Activated CD4-positive, alpha-beta T cell treated with anti-CD3 and anti-CD28 coated beads for 36 hours (primary cell): ENCODE data around the gene SKA3. TPM values are rescaled to one million over a fixed set of nuclear protein-coding genes. Genes with fewer than 3 reads are reported as not detected.
"Not testable (repeated sequence)": the region's sequence is repeated elsewhere in the genome, so short reads cannot be mapped to it uniquely, and the experiment has no call there.

ENCODE experiments used
- ATAC-seq: fragments of 200-7000 bp; cut with Tn5 transposase; one replicate; pipeline ENCODE4 v1.10.0; 2021; ENCODE audit warnings: mild to moderate bottlenecking, moderate library complexity
- CTCF ChIA-PET: fragments of 350-600 bp; sonication (Branson Sonifier 250); formaldehyde crosslinking; loops from one replicate; lab custom pipeline; 2021; ENCODE audit warnings: antibody characterized with exemption; lab: Charles Lee
- POLR2A ChIA-PET: fragments of 350-600 bp; sonication (Branson Sonifier 250); formaldehyde crosslinking; loops from one replicate; lab custom pipeline; 2021; ENCODE audit warnings: antibody characterized with exemption, inconsistent platforms; lab: Charles Lee
- DNase-seq: peaks from one replicate; pipeline ENCODE4 v3.0.0-alpha.2; 2020
- H3K27ac Mint-ChIP-seq: one replicate; pipeline ENCODE4 v1.8.0; 2021; ENCODE audit warnings: mixed read lengths
- H3K27me3 Mint-ChIP-seq: one replicate; pipeline ENCODE4 v1.8.0; 2021; ENCODE audit warnings: mixed read lengths
- H3K36me3 Mint-ChIP-seq: one replicate; pipeline ENCODE4 v1.8.0; 2021; ENCODE audit warnings: low read depth, mixed read lengths
- H3K4me1 Mint-ChIP-seq: one replicate; pipeline ENCODE4 v1.8.0; 2021; ENCODE audit warnings: mixed read lengths
- H3K4me3 Mint-ChIP-seq: one replicate; pipeline ENCODE4 v1.8.0; 2021; ENCODE audit warnings: mild to moderate bottlenecking, moderate library complexity, mixed read lengths
- H3K9me3 Mint-ChIP-seq: one replicate; pipeline ENCODE4 v1.8.0; 2021; ENCODE audit warnings: low read depth, mixed read lengths
- intact Hi-C, 2 experiments: fragments of 100-400 bp; cut with DNase I in 1 of 2; cut with micrococcal nuclease in 1 of 2; formaldehyde crosslinking; loops; one replicate each; pipeline versions ENCODE4 v1.14.2 to v1.15.1; 2022 to 2024; cut with DNase I, micrococcal nuclease
- total RNA-seq, 2 experiments: library from RNA; stranded (reverse); gene quantifications; one replicate each; pipeline ENCODE4 v1.2.3, GENCODE V29; 2021

Gene SKA3
- 10 to 100 TPM; 40.7 to 53.7 TPM for total RNA-seq

DNA sequence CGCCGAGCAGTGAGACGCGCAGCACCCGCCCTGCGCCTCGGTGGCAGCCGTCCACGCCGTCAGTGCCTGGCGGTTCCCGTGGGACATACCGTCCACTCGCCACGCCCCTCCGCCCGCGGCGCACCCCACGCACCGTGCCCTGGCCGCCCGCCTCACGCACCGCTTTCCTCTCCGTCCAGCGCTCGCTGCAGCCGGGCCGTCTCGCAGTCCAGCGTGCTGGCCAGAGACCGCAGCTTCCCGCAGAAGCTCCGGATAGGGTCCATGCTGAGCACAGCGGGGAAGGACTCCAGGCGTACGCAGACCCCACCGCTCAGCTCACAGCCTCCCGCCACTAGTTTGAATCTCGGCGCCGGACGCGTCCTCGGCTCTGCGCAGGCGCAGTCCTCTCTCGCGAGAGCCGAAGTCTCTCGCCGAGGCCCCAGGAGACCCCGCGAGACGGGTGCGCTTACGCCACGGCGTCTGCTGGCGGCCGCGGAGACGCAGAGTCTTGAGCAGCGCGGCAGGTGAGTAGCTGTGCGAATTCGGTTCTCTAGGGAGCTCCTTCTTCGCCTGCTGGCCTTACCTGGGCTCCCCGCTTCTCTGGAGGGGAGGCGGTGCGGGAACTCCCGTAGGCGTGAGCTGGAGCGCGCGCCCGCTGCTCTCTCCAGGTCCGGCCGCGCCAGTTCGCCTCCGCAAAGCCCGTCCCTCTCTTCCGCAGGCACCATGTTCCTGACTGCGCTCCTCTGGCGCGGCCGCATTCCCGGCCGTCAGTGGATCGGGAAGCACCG is at the start of gene SKA3, which contains the start of gene MRPL57:
TSS of gene SKA3 (minus strand) at position 338 of the 767 bp plus-strand sequence. CDS start at position 263, 75 bp downstream.
TSS of gene MRPL57 (plus strand) at position 444 of the 767 bp plus-strand sequence. CDS start at position 703, 259 bp downstream.
- intact Hi-C loops: loop anchor here (1.0 to 10.0 kb wide), 14 partner anchors 66 to 472 kb away; partner anchors contain the start of genes EEF1AKMT1 (in 1 of the 2), IL17D (in 1 of the 2), XPO4 (in 1 of the 2) and ZDHHC20 (in 1 of the 2)
- Mint-ChIP-seq H3K27me3 (no peaks in the 10 kb centered on the region), H3K27ac (peak within 1 kb of the TSS; percentile 97), H3K4me3 (peak within 1 kb of the TSS; percentile 98), H3K4me1 (peaks cover 20% of the 10 kb centered on the region), H3K9me3 (no peaks in the 10 kb centered on the region), H3K36me3 (peaks cover 25% of the 10 kb centered on the region)
- peak; percentile 96 for DNase-seq
- ATAC-seq: peak; percentile 96
- POLR2A ChIA-PET: interaction anchor here (0.6 to 1.7 kb wide), 13 partner anchors 29 to 427 kb away, joined by 3 to 8 read pairs (median 3); partner anchors contain the start of genes EEF1AKMT1 and MICU2
- CTCF ChIA-PET: interaction anchor here (1.0 to 2.4 kb wide), 7 partner anchors 9 to 301 kb away, joined by 3 to 15 read pairs (median 4); no protein-coding TSS in a partner anchor

DNA sequence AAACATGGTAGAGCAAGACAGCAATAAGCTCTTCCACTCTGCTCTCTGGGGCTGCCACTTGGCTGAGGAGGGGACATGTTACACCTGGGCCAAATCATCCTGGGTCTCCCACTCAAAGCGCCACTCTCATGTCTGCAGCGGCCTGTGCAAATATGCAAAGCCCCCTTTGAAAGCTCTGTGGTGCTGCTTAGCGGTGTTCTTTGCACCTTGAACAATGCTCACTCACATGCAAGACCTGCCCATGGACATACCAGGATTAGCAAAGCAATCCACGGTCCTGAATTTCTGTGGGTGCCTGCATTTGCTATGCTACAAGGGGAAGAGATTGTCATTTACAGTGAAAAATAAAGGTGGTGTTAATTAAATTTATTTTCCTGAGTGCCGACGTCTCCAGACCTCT is 48.7 kb upstream of the SKA3 start:
- ChIA-PET POLR2A (interaction anchor here (0.6 kb wide), 1 partner anchor 37 kb away, joined by 5 read pairs; no protein-coding TSS in a partner anchor), CTCF (no interaction called here)
- Mint-ChIP-seq H3K9me3 (peaks cover 6% of the 10 kb centered on the region), H3K4me3 (no peak overlapping the region), H3K36me3 (no peaks in the 10 kb centered on the region), H3K27ac (no peak overlapping the region), H3K4me1 (no peaks in the 10 kb centered on the region), H3K27me3 (no peaks in the 10 kb centered on the region)
- ATAC-seq (no peak), DNase-seq (no peak)
- intact Hi-C loops: no loop called here

DNA sequence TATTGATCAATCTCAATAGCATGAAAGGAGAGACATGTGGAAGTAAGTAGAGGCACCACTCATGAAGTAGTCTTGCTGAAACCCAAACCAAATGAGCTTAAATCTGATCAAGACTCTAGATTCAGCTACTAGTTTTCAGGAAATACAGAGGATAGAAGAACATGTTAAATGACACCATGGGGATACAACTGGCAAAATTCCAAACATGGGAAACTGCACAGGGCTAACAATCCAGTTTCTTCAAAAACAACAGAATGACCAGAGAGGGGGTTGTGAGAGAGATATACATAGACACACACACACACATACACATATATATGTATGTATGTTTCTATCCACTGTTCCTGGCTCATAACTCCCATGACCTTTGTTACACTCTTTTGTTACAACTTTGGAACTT is 44.9 kb upstream of the SKA3 start:
- Mint-ChIP-seq H3K36me3 (no peaks in the 10 kb centered on the region), H3K27me3 (no peaks in the 10 kb centered on the region), H3K4me1 (peaks cover 17% of the 10 kb centered on the region), H3K9me3 (peaks cover 6% of the 10 kb centered on the region), H3K27ac (no peak overlapping the region), H3K4me3 (no peak overlapping the region)
- intact Hi-C loops: no loop called here
- ChIA-PET POLR2A (interaction anchor here (0.6 kb wide), 1 partner anchor 46 kb away, joined by 10 read pairs; no protein-coding TSS in a partner anchor), CTCF (interaction anchor here (1.1 kb wide), 1 partner anchor 17 kb away, joined by 3 read pairs; no protein-coding TSS in a partner anchor)
- ATAC-seq (no peak), DNase-seq (no peak)

DNA sequence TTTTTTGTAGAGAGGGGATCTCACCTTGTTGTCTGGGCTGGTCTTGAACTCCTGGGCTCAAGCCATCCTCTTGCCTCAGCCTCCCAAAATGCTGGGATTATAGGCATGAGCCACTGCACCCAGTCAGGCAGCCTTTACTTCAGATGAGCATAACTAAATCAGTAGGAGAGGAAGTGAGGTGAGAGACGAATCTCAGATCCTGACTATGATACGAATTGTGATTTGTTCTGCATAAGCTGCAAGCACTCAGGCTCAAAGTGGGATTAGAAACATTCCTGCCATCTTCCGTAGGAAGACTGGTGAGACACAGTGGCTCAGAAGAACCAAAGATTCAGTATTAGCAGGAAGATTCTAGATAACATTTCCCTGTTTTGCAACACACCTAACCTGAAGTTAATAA is 43.4 kb upstream of the SKA3 start:
- intact Hi-C loops, H3K9me3 Mint-ChIP-seq, H3K27me3 Mint-ChIP-seq, H3K36me3 Mint-ChIP-seq, H3K27ac Mint-ChIP-seq, H3K4me3 Mint-ChIP-seq, CTCF ChIA-PET, ATAC-seq, DNase-seq: not testable (repeated sequence)
- peaks cover 17% of the 10 kb centered on the region for H3K4me1 Mint-ChIP-seq
- POLR2A ChIA-PET: interaction anchor here (1.8 kb wide), 1 partner anchor 44 kb away, joined by 8 read pairs; the partner anchor contains the start of genes MRPL57 and SKA3

DNA sequence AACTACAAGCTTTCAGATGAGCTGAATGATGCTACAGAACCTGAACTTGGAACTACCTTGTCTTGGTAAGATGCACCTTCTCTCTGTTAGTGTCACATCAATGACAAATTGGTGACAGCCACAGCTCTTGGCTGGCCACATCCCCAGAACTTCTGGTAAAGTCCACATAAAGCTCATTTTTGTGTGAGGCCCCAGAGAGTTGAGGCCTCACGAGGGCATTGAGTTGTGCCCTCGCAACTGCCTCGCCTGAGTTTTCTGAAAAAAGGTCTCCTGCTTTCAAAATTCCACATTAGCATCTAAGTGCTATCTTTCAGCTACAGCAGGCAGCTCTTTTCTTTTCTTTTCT is 42.7 kb upstream of the SKA3 start:
- ATAC-seq (peak; percentile 80), DNase-seq (peak; percentile 34)
- CTCF ChIA-PET: interaction anchor here (0.8 to 1.0 kb wide), 2 partner anchors 14 to 148 kb away, joined by 3 read pairs; no protein-coding TSS in a partner anchor
- H3K27me3 Mint-ChIP-seq: peaks cover 4% of the 10 kb centered on the region
- peaks cover 6% of the 10 kb centered on the region for H3K9me3 Mint-ChIP-seq
- H3K36me3 Mint-ChIP-seq: no peaks in the 10 kb centered on the region
- intact Hi-C loops: no loop called here
- H3K27ac Mint-ChIP-seq: no peak overlapping the region
- H3K4me1 Mint-ChIP-seq: peaks cover 17% of the 10 kb centered on the region
- no peak overlapping the region for H3K4me3 Mint-ChIP-seq
- POLR2A ChIA-PET: interaction anchor here (1.8 kb wide), 1 partner anchor 43 kb away, joined by 8 read pairs; the partner anchor contains the start of genes MRPL57 and SKA3

DNA sequence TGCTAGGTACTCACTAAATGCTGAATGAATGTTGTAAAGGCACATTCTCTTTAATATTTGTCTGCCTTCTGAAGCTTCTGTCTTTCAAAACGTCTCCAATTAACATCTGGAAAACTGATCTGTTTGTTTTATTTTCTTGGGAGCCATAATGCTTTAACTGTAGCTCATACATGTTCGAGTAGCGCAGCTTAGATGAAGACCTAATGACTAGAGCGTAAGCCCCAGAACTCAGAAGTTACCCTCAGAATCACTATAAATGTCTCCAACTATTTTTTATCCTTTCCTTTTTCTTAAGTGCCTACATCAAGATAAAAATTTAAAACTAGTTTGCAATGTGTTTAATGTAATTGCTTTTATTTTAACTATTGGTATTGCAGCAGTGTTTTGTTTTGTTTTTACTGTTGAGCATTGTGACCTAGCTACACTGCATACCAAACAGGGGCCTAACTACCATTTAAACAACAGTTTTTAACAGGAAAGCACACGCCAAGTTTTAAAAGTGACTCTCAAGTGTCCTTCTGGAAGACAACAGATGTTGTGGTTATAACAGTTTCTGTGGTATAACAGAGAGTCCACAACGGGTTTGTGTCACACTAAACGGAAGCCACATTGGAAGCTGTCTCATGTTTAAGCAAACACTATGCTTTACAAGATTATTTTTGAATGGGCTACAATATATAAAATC is 42.1 kb upstream of the SKA3 start:
- no peak overlapping the region for H3K27ac Mint-ChIP-seq
- ATAC-seq (peak; percentile 80), DNase-seq (no peak)
- H3K4me1 Mint-ChIP-seq: peaks cover 17% of the 10 kb centered on the region
- H3K36me3 Mint-ChIP-seq: no peaks in the 10 kb centered on the region
- CTCF ChIA-PET: interaction anchor here (0.8 to 1.0 kb wide), 3 partner anchors 15 to 148 kb away, joined by 3 to 4 read pairs (median 3); no protein-coding TSS in a partner anchor
- intact Hi-C loops: no loop called here
- peaks cover 8% of the 10 kb centered on the region for H3K27me3 Mint-ChIP-seq
- peaks cover 6% of the 10 kb centered on the region for H3K9me3 Mint-ChIP-seq
- POLR2A ChIA-PET: interaction anchor here (0.7 to 1.8 kb wide), 2 partner anchors 42 to 228 kb away, joined by 4 to 8 read pairs; partner anchors contain the start of genes MRPL57 and SKA3
- no peak overlapping the region for H3K4me3 Mint-ChIP-seq

DNA sequence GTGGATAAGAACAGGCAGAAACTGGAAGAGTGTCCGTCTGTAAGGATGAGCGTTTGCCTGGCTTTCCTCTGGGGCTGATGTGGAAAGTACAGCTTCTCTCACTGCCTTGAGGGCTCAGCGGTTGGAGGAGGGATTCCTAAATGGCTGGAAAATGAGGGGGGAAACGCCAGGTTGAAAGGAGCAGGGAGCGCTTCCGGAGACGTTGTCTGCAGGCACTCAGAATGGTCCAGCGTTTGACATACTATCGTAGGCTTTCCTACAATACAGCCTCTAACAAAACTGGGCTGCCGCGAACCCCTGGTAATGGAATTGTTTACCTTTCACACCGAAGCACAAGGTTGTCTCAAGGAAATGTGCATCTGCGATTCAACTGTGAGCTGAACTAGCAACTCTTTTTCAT is 40.0 kb upstream of the SKA3 start:
- POLR2A ChIA-PET: no interaction called here
- Mint-ChIP-seq H3K27me3 (peaks cover 20% of the 10 kb centered on the region), H3K36me3 (no peaks in the 10 kb centered on the region), H3K27ac (no peak overlapping the region), H3K4me1 (peaks cover 17% of the 10 kb centered on the region), H3K4me3 (no peak overlapping the region), H3K9me3 (peaks cover 11% of the 10 kb centered on the region)
- ATAC-seq (no peak), DNase-seq (no peak)
- intact Hi-C loops: no loop called here
- CTCF ChIA-PET: no interaction called here

DNA sequence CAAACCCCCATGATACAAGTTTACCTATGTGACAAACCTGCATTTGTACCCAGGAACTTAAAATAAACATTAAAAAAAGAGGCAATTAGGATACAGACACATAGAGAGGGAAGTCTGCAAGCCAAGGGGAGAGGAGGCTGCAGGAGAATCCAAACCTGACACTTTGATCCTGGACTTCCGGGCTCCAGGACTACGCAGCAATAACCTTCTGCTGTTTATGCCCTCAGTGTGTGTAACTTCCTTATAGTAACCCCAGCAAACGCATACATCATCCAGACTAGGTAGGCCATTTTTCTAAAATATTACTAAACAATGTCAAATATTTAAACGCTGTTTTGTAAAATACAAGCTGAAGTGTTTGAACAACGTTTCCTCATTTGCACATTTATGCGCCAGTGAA is 39.1 kb upstream of the SKA3 start:
- H3K36me3 Mint-ChIP-seq, H3K4me3 Mint-ChIP-seq, POLR2A ChIA-PET, H3K9me3 Mint-ChIP-seq, DNase-seq, H3K27ac Mint-ChIP-seq, CTCF ChIA-PET, ATAC-seq, intact Hi-C loops: not testable (repeated sequence)
- Mint-ChIP-seq H3K27me3 (peaks cover 21% of the 10 kb centered on the region), H3K4me1 (peaks cover 17% of the 10 kb centered on the region)

DNA sequence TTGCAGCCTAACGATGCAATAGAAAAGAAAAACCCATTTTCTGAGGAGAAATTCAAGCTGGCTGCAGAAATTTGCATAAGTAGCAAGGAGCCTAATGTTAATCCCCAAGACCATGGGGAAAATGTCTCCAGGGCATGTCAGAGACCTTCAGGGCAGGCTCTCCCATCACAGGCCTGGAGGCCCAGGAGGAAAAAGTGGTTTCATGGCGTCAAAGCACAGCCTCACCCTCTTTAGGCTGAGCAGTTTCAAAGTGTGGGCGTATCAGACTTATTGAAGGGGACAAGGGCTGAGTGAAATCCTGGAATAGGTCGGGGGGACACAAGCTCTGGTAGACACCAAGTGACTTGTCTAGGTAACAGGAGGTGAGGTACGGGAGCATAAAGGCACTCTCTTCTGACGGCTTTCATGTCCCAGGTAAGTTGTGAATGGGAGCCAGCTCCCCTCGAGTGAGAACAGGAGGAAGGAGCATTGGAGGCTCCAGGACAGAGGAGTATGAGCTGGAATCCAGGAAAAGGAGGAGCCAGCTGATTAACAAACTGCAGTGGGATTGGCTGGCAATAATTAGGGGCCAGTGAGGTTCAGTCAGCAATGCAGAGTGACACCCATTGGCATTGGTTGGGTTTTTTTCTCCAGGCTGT is 35.9 kb upstream of the SKA3 start:
- H3K27ac Mint-ChIP-seq: no peak overlapping the region
- intact Hi-C loops: no loop called here
- no peaks in the 10 kb centered on the region for H3K4me1 Mint-ChIP-seq
- POLR2A ChIA-PET: no interaction called here
- DNase-seq (no peak), ATAC-seq (no peak)
- peaks cover 23% of the 10 kb centered on the region for H3K27me3 Mint-ChIP-seq
- CTCF ChIA-PET: interaction anchor here (0.6 kb wide), 1 partner anchor 178 kb away, joined by 4 read pairs; no protein-coding TSS in a partner anchor
- H3K36me3 Mint-ChIP-seq: no peaks in the 10 kb centered on the region
- peaks cover 9% of the 10 kb centered on the region for H3K9me3 Mint-ChIP-seq
- H3K4me3 Mint-ChIP-seq: no peak overlapping the region

DNA sequence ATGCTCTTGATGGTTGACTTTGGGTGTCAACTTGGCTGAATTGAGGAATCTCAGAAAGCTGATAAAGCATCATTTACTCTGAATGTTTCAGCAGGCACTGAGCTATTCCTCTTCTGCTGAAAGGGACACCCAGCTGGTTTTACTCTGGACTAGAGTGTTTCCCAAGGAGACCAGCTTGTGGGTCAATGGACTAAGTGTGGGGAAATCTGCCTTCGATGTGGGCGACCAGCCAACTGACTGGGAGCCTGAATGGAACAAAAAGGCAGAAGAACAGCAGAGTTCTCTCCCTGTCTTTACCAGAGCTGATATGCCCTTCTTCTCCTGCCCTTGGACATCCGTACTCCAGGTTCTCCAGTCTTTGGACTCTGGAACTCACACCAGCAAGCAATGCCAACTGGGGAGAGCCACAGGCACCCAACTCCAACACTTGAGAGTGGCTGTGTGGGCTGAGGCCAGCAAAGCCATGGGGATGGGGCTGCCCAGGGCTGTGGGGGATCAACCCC is 32.4 kb upstream of the SKA3 start:
- Mint-ChIP-seq H3K36me3 (no peaks in the 10 kb centered on the region), H3K9me3 (peaks cover 9% of the 10 kb centered on the region), H3K27ac (no peak overlapping the region), H3K4me1 (no peaks in the 10 kb centered on the region), H3K4me3 (no peak overlapping the region), H3K27me3 (peaks cover 17% of the 10 kb centered on the region)
- ATAC-seq (no peak), DNase-seq (no peak)
- POLR2A ChIA-PET: no interaction called here
- intact Hi-C loops: no loop called here
- CTCF ChIA-PET: no interaction called here
